Esophagus muscularis mucosa (tissue), 4 donors: Measurements from ENCODE around the gene PHOSPHO2. TPM values are rescaled to one million over a fixed set of nuclear protein-coding genes. Genes with fewer than 3 reads are reported as not detected.

Experiments used
- DNase-seq: peaks from one replicate; pipeline ENCODE4 v3.0.0-alpha.2; 2017; ENCODE audit errors: extremely low spot score
- H3K27ac ChIP-seq, 4 donors: fragments of 200-600 bp; sonication (generic); replicated peaks in 1 of 4; 1 replicate in 3 of 4; 2 replicates in 1 of 4; pipeline ENCODE4 v1.5.1; 2016 to 2019; ENCODE audit warnings: mild to moderate bottlenecking in 1 of 4
- H3K27me3 ChIP-seq, 4 donors: fragments of 200-600 bp; sonication (generic); one replicate each; pipeline versions ENCODE4 v1.5.1 to v1.6.0; 2016 to 2019
- H3K36me3 ChIP-seq, 4 donors: fragments of 200-600 bp; sonication (generic); one replicate each; pipeline ENCODE4 v1.5.1; 2016 to 2019
- H3K4me1 ChIP-seq, 4 donors: fragments of 200-600 bp; sonication (generic); one replicate each; pipeline ENCODE4 v1.5.1; 2016 to 2019
- H3K4me3 ChIP-seq, 4 donors: fragments of 200-600 bp; sonication (generic); 1 replicate in 2 of 4; 2 replicates in 2 of 4; pipeline ENCODE4 v1.5.1; 2016 to 2019; ENCODE audit warnings: mild to moderate bottlenecking in 4 of 4, moderate library complexity in 1 of 4
- H3K9me3 ChIP-seq, 4 donors: fragments of 200-600 bp; sonication (generic); 1 replicate in 3 of 4; 2 replicates in 1 of 4; pipeline ENCODE4 v1.5.1; 2016 to 2019
- EP300 ChIP-seq: sonication (generic); formaldehyde crosslinking; IDR thresholded peaks from one replicate; pipeline ENCODE4 v1.6.1; 2017; ENCODE audit warnings: antibody characterized with exemption
- POLR2A ChIP-seq: fragments of 450-650 bp; IDR thresholded peaks from one replicate; pipeline ENCODE4 v1.6.1; 2017; ENCODE audit warnings: antibody characterized with exemption, moderate library complexity, mild to moderate bottlenecking, low read depth
- POLR2AphosphoS5 ChIP-seq, 2 donors: sonication (generic); formaldehyde crosslinking; IDR thresholded peaks; one replicate each; pipeline ENCODE4 v1.6.1; 2017; ENCODE audit warnings: antibody characterized with exemption in 2 of 2
- WGBS: methylation state at CpG from one replicate; pipeline ENCODE4 v1.1.5; 2018; 5-methylcytosine and 5-hydroxymethylcytosine counted together
- intact Hi-C: fragments of 100-400 bp; cut with DNase I; formaldehyde crosslinking; loops from one replicate; pipeline ENCODE4 v1.15.1; 2023
- small RNA-seq, 3 donors: library from RNA; depleted of rRNA; stranded (forward); fragments of <200 nt; gene quantifications; one replicate each; pipeline ENCODE3, GENCODE V24; 2016
- total RNA-seq, 4 donors: library from RNA; depleted of rRNA; stranded (reverse); fragments of >200 nt; gene quantifications; one replicate each; pipeline versions ENCODE4 v1.1.0 to v1.2.1, GENCODE V29; 2016
- TF ChIP-seq, protein P1 (sequence below), 3 experiments: fragments of 200-600 bp in 2 of 3; fragments of 450-650 bp in 1 of 3; sonication (generic) in 2 of 3; IDR thresholded peaks; one replicate each; pipeline ENCODE4 v1.5.1; 2017 to 2019; ENCODE audit warnings: antibody characterized with exemption in 3 of 3, mild to moderate bottlenecking in 2 of 3, moderate library complexity in 1 of 3

Gene PHOSPHO2
- total RNA-seq, 4 donors from 2014 or later, result 3.3 to 18.7 (median 6.6) TPM

DNA sequence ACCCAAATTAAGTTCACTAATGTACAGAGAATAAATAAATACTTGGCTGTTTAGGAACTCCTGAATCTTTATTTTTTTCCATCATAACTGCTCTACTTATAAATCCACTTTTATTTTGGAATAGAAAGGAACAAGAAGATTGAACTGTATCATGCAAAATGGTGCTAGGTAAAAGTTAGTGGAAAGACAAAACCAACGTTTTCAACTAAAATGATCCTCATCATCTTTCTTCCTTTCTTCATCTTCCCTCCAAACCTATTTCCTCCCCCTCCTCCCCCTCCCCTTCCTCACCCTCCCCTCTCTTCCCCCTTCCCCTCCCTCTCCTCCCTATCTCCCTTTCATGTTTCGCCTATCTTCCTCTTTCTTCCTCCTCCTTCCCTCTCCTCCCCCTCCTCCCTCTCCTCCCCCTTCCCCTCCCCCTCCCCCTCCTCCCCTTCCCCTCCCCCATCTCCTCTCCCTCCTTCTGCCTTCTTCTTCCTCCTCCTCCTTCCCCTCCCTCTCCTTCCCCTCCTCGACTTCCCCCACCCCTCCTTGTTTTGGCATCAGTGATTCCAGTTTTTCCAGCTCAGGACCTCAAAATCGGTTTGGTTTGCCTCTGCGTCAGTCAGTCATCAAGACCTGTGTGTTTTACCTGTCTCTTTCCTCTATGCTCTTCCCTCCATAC is 44.4 kb downstream of the PHOSPHO2 start:
- intact Hi-C loops, result no loop called here
- TF ChIP-seq EP300 (no peak), POLR2AphosphoS5 (IDR thresholded peaks at IDR 0.05) (no peak), POLR2A (no peak)
- TF ChIP-seq, protein P1, sequence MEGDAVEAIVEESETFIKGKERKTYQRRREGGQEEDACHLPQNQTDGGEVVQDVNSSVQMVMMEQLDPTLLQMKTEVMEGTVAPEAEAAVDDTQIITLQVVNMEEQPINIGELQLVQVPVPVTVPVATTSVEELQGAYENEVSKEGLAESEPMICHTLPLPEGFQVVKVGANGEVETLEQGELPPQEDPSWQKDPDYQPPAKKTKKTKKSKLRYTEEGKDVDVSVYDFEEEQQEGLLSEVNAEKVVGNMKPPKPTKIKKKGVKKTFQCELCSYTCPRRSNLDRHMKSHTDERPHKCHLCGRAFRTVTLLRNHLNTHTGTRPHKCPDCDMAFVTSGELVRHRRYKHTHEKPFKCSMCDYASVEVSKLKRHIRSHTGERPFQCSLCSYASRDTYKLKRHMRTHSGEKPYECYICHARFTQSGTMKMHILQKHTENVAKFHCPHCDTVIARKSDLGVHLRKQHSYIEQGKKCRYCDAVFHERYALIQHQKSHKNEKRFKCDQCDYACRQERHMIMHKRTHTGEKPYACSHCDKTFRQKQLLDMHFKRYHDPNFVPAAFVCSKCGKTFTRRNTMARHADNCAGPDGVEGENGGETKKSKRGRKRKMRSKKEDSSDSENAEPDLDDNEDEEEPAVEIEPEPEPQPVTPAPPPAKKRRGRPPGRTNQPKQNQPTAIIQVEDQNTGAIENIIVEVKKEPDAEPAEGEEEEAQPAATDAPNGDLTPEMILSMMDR (IDR thresholded peaks at IDR 0.05), result no peak
- H3K4me1 ChIP-seq, result peaks cover 5 to 65% (median 43%) of the 10 kb centered on the region in 4 donors
- H3K27ac ChIP-seq, result no peak overlapping the region
- DNase-seq, result no peak
- H3K27me3 ChIP-seq, result no peaks in the 10 kb centered on the region
- H3K36me3 ChIP-seq, result peaks cover 0 to 11% (median 4%) of the 10 kb centered on the region in 4 donors
- no peaks in the 10 kb centered on the region for H3K9me3 ChIP-seq
- WGBS, result 44% methylated on average over 4 of the region's 5 CpGs
- H3K4me3 ChIP-seq, result peak overlapping the region in 1 of 4 donors; percentile 72

GRCh38 chr2:169739351-169739750 is 45.1 kb downstream of the PHOSPHO2 start:
- 70% methylated on average over 1 of the region's 1 CpG for WGBS
- no peaks in the 10 kb centered on the region for H3K27me3 ChIP-seq
- peaks cover 0 to 14% (median 4%) of the 10 kb centered on the region in 4 donors for H3K36me3 ChIP-seq
- no peaks in the 10 kb centered on the region for H3K9me3 ChIP-seq
- intact Hi-C loops, result no loop called here
- no peak overlapping the region for H3K27ac ChIP-seq
- no peak overlapping the region for H3K4me3 ChIP-seq
- TF ChIP-seq, protein P1 (IDR thresholded peaks at IDR 0.05), result no peak
- TF ChIP-seq POLR2AphosphoS5 (IDR thresholded peaks at IDR 0.05) (no peak), EP300 (no peak), POLR2A (no peak)
- DNase-seq, result no peak
- H3K4me1 ChIP-seq, result peaks cover 5 to 64% (median 43%) of the 10 kb centered on the region in 4 donors

DNA sequence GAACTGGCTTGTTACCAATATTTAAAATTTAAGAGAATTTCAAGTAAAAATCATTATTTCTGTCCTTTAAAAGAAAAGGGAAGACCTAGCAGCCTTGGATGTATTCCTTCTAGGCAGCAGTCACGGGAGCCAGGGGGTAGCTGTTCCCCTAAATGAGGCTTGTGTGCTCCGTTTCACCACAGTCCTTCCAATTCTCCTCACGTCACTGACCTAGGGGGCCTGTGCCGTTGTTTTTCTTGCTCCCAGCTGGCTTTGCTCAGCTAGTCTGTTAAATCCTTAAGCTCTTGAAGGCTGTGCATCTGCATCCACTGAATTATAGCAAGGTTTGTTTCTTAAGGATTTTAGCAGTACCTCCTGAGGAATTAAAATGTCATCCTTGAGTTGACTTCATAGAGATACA is 49.3 kb downstream of the PHOSPHO2 start:
- Histone ChIP-seq H3K27me3 (no peaks in the 10 kb centered on the region), H3K36me3 (peaks cover 8 to 43% (median 11%) of the 10 kb centered on the region in 4 donors), H3K4me1 (peaks cover 0 to 23% (median 10%) of the 10 kb centered on the region in 4 donors), H3K27ac (no peak overlapping the region), H3K4me3 (no peak overlapping the region), H3K9me3 (no peaks in the 10 kb centered on the region)
- intact Hi-C loops, result no loop called here
- WGBS, result 56% methylated on average over 4 of the region's 4 CpGs
- TF ChIP-seq POLR2A, result no peak
- DNase-seq, result no peak

- H3K27ac ChIP-seq, result no peak overlapping the region
- no peaks in the 10 kb centered on the region for H3K9me3 ChIP-seq
- no peak for DNase-seq
- H3K4me3 ChIP-seq, result no peak overlapping the region
- H3K27me3 ChIP-seq, result no peaks in the 10 kb centered on the region
- peaks cover 8 to 59% (median 11%) of the 10 kb centered on the region in 4 donors for H3K36me3 ChIP-seq
- 70% methylated on average over 2 of the region's 2 CpGs for WGBS
- TF ChIP-seq POLR2AphosphoS5 (IDR thresholded peaks at IDR 0.05) (no peak), POLR2A (no peak), EP300 (no peak)
- TF ChIP-seq, protein P1 (IDR thresholded peaks at IDR 0.05), result no peak
- intact Hi-C loops, result no loop called here
- peaks cover 0 to 12% (median 0%) of the 10 kb centered on the region in 4 donors for H3K4me1 ChIP-seq
Observed at GRCh38 chr2:169746240-169746639, 52.0 kb downstream of the PHOSPHO2 start.

GRCh38 chr2:169748319-169748718 is 54.0 kb downstream of the PHOSPHO2 start:
- no peak for DNase-seq
- Histone ChIP-seq H3K9me3 (no peaks in the 10 kb centered on the region), H3K27me3 (no peaks in the 10 kb centered on the region), H3K27ac (no peak overlapping the region), H3K36me3 (peaks cover 0 to 52% (median 11%) of the 10 kb centered on the region in 4 donors), H3K4me3 (no peak overlapping the region), H3K4me1 (peaks cover 0 to 3% (median 0%) of the 10 kb centered on the region in 4 donors)
- WGBS, result 79% methylated on average over 6 of the region's 6 CpGs
- intact Hi-C loops, result no loop called here
- TF ChIP-seq EP300 (no peak), POLR2A (no peak), POLR2AphosphoS5 (IDR thresholded peaks at IDR 0.05) (no peak)
- TF ChIP-seq, protein P1 (IDR thresholded peaks at IDR 0.05), result no peak

Small RNAs within 50 kb of the gene (small RNA-seq; reads per million reads assigned to genes)
- 0 reads per million in 3 donors for gene RF00432

Other genes starting within 250 kb of the PHOSPHO2 start
- gene BBS5, start 215.0 kb upstream of the PHOSPHO2 start, total RNA-seq, result 10 to 100 TPM in 1 of 4 donors, 1 to 10 TPM in 3; 6.6 to 11.2 (median 7.9) TPM
- gene KLHL41, start 184.8 kb upstream of the PHOSPHO2 start, total RNA-seq, result 1 to 10 TPM in 3 of 4 donors, under 1 TPM in 1; 0.99 to 2.9 (median 1.9) TPM
- gene FASTKD1, start 120.6 kb upstream of the PHOSPHO2 start, total RNA-seq, result 10 to 100 TPM in 2 of 4 donors, 1 to 10 TPM in 2; 8.3 to 15.4 (median 11.0) TPM
- 10 to 100 TPM; 26.5 to 48.6 (median 34.5) TPM for gene PPIG, start 110.1 kb upstream of the PHOSPHO2 start, total RNA-seq
- under 1 TPM in 1 of 4 donors, not detected in 3; 0.80 TPM for gene CFAP210, start 64 bp upstream of the PHOSPHO2 start, total RNA-seq
- 10 to 100 TPM; 36.9 to 66.9 (median 52.8) TPM for gene KLHL23, start 39.4 kb downstream of the PHOSPHO2 start, total RNA-seq
- 10 to 100 TPM; 57.1 to 73.0 (median 63.6) TPM for gene SSB, start 104.4 kb downstream of the PHOSPHO2 start, total RNA-seq
- gene METTL5, start 130.4 kb downstream of the PHOSPHO2 start, total RNA-seq, result 100 to 1,000 TPM in 1 of 4 donors, 10 to 100 TPM in 3; 66.2 to 104 (median 75.2) TPM
- gene UBR3, start 133.0 kb downstream of the PHOSPHO2 start, total RNA-seq, result 10 to 100 TPM; 46.1 to 80.2 (median 58.8) TPM